NT2/D1 (cell line): Measurements from ENCODE around the gene NTMT2.

Experiments used
- SUZ12 ChIP-seq: IDR thresholded peaks from 2 replicates; pipeline ENCODE4 v1.6.1; 2011; ENCODE audit not compliant: insufficient read length, insufficient read depth; ENCODE audit errors: extremely low read depth
- ZNF274 ChIP-seq: IDR thresholded peaks from 2 replicates; pipeline ENCODE4 v1.6.1; 2011; ENCODE audit warnings: mild to moderate bottlenecking, low read depth, low read length

DNA sequence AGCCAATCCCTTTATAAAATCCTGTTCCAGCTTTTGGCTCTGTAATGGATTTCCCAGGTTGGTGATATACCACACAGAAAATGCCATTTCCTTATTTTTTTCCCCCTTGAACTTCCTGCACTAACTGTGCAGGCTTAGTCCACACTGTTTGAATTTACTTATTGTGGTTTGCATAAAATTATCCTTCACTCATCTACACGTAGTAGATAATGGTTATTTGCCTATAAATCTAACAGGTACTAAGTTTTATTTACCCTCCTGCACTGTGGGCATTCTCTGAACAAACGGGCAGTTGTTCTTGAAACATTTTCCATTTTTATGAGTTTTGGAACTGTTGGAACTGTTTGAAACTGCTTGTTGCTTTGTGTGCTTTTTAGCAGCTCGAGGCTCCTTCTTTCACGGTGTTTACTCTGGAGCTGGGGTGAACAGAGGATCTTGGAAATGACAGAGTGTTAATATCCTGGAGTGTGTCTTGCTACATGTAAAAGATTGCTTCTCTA lies 48.3 kb upstream of the NTMT2 start:
- no peak for TF ChIP-seq ZNF274
- TF ChIP-seq SUZ12, result no peak
